Astrocyte of the cerebellum (primary cell): ENCODE data around the gene DDX18.

Experiments used
- DNase-seq: peaks from one replicate; pipeline ENCODE4 v3.0.0-alpha.2; 2011; ENCODE audit warnings: low read depth
- H3K4me3 ChIP-seq: 2 replicates; pipeline ENCODE4 v1.5.1; 2011; ENCODE audit warnings: mild to moderate bottlenecking, low read depth, low read length, moderate library complexity
- in situ Hi-C: cut with HindIII; loops from 2 replicates; pipeline ENCODE4 v1.10.0; 2017; ENCODE audit warnings: low sequenced_read_pairs
- TF ChIP-seq, protein P1 (sequence below): IDR thresholded peaks from 2 replicates; pipeline ENCODE4 v1.5.1; 2012; ENCODE audit warnings: low read length, low read depth, moderate library complexity, mild to moderate bottlenecking; ENCODE audit errors: missing control alignments

The DDX18 gene

DNA sequence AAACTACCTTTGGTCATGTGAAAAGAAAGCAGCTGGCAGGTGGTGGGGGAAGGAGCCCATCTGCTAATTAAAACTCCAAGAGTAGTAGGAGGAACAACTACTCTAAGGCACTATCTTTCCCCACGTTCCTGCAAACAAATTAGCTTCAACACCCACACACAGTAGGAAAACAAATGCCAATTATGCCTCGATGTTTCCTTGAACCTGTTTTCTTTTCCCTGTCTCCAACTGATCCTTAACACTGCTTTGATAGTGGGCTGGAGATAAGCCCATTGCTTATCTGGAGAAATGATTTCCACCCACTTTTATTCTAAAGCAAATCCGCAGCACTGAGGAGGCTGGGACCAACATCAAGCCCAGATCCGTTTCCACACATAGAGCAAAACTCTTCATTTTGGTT, 36.0 kb downstream of the DDX18 start:
- no peak overlapping the region for H3K4me3 ChIP-seq
- TF ChIP-seq, protein P1, sequence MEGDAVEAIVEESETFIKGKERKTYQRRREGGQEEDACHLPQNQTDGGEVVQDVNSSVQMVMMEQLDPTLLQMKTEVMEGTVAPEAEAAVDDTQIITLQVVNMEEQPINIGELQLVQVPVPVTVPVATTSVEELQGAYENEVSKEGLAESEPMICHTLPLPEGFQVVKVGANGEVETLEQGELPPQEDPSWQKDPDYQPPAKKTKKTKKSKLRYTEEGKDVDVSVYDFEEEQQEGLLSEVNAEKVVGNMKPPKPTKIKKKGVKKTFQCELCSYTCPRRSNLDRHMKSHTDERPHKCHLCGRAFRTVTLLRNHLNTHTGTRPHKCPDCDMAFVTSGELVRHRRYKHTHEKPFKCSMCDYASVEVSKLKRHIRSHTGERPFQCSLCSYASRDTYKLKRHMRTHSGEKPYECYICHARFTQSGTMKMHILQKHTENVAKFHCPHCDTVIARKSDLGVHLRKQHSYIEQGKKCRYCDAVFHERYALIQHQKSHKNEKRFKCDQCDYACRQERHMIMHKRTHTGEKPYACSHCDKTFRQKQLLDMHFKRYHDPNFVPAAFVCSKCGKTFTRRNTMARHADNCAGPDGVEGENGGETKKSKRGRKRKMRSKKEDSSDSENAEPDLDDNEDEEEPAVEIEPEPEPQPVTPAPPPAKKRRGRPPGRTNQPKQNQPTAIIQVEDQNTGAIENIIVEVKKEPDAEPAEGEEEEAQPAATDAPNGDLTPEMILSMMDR = no peak
- DNase-seq = no peak
- in situ Hi-C loops = no loop called here

DNA sequence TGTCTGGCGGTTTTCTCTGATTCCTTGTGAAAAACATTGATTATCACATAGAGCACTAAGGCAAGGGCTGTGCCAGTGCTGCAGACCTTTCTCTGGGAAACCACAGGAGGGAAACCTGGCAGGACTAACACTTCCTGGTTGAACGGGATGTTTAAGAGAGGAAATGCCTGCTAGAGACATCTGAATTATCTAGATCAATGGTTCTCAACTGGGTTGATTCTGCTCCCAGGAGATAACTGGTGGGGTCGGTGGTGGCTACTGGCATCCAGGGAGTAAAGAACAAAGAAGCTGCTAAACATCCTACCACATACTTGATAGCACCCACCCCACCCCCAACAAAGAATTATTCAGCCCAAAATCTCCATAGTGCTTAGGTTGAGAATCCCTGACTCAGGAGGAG, 37.5 kb downstream of the DDX18 start:
- H3K4me3 ChIP-seq = no peak overlapping the region
- TF ChIP-seq, protein P1 = no peak
- DNase-seq = no peak
- in situ Hi-C loops = no loop called here

DNA sequence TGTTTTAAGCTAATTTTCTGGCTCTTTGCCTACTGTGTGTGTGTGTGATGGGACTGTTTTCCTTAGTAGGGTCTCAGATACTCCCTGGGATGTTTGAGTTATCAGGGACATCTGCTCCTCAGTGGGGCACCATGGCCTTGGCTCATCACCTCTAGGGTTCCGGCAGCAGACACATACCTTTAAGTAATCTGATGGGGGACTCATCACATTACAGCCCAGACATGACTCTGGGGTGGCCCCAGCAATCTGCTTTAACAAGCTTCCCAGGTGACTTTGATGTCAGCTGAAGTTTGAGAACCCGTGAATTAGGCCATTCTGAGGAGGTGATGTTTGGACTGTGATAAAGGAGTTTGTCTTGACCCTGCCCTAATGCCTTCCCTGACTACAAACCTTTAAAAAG, 38.8 kb downstream of the DDX18 start:
- in situ Hi-C loops = no loop called here
- TF ChIP-seq, protein P1 = no peak
- H3K4me3 ChIP-seq = no peak overlapping the region
- no peak for DNase-seq

DNA sequence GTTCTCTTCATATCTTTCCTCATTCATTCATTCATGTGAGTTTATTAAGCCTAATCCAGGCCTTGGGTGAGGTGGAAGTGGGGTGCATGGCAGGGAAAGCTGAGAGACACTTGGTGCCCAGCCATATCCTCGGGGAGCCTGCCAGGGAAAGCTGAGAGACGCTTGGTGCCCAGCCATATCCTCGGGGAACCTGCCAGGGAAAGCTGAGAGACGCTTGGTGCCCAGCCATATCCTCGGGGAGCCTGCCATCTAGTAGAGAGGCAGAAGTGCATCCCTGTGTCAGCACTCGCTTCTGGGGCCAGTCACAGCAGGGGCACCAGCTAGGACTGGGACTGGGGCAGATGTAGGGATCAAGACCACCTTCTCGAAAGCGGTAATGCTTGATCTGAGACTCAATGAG, 39.4 kb downstream of the DDX18 start:
- TF ChIP-seq, protein P1 = no peak
- no peak overlapping the region for H3K4me3 ChIP-seq
- in situ Hi-C loops = no loop called here
- no peak for DNase-seq

DNA sequence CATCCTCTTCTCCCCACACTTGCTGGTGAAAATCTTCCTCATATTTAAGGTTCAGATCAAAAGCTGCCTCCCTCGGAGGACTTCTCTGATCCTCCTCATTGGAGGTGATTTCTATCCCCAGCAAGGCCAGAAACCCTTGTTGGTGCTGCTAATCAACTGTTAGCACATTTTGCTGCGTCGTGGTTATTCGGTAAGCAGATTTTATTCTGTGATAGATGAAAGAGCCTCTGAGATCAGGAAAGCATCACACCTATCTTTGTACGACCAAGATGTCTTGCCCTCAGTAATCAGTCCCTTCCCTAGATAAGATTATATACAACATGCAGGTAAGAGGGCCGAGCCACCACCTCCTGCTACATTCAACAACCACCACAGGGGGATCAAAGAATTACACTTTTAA, 40.1 kb downstream of the DDX18 start:
- no peak for DNase-seq
- in situ Hi-C loops = no loop called here
- TF ChIP-seq, protein P1 = no peak
- H3K4me3 ChIP-seq = no peak overlapping the region

DNA sequence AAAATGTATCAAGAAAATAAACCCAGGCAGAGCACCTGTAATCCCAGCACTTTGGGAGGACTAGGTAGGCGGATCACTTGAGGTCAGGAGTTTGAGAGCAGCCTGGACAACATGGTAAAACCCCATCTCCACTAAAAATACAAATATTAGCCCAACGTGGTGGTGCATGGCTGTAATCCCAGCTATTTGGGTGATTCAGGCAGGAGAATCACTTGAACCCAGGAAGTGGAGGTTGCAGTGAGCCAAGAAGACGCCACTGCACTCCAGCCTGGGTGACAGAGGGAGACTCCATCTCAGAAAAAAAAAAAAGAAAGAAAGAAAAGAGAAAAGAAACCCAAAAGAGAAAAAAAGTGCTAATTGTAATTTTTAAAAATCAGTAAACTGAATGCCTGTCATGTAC, 41.4 kb downstream of the DDX18 start:
- DNase-seq = no peak
- TF ChIP-seq, protein P1 = no peak
- in situ Hi-C loops = no loop called here
- H3K4me3 ChIP-seq = no peak overlapping the region
